OCI-LY7 (cell line): ENCODE results near the gene CD47. TPM values are rescaled to one million over a fixed set of nuclear protein-coding genes. Genes with fewer than 3 reads are reported as not detected.

Experiments
- BruUV-seq: library from RNA; stranded (reverse); fragments of 400-500 nt; replicated peaks from 2 replicates; lab custom pipeline; 2021; lab: Mats Ljungman, UMichigan
- CTCF ChIA-PET: fragments of 300-600 bp; sonication (Branson Sonifier 250); formaldehyde crosslinking; loops from one replicate; lab custom pipeline; 2022; ENCODE audit warnings: antibody characterized with exemption; ENCODE audit not compliant: unreplicated experiment; lab: Charles Lee
- POLR2A ChIA-PET: fragments of 300-600 bp; sonication (Branson Sonifier 250); formaldehyde crosslinking; loops from one replicate; lab custom pipeline; 2022; ENCODE audit warnings: antibody characterized with exemption; lab: Charles Lee
- DNase-seq: peaks from one replicate; pipeline ENCODE4 v3.0.0-alpha.2; 2015; ENCODE audit warnings: low spot score
- H2AFZ ChIP-seq: fragments of 200-600 bp; sonication (generic), shearing (Covaris generic); 2 replicates; pipeline ENCODE4 v1.6.1; 2014; ENCODE audit warnings: mild to moderate bottlenecking, antibody characterized with exemption, low read length, moderate library complexity
- H3K27ac ChIP-seq: fragments of 200-600 bp; sonication (generic); 2 replicates; pipeline ENCODE4 v1.5.1; 2014; ENCODE audit warnings: mixed run types, low read depth, mild to moderate bottlenecking, moderate library complexity, low read length, inconsistent platforms; ENCODE audit not compliant: poor library complexity, severe bottlenecking
- H3K36me3 ChIP-seq: fragments of 200-600 bp; sonication (generic); 2 replicates; pipeline ENCODE4 v1.6.1; 2014; ENCODE audit warnings: mild to moderate bottlenecking, antibody characterized with exemption, low read length, moderate library complexity, mixed read lengths; ENCODE audit not compliant: insufficient read depth
- H3K4me1 ChIP-seq: fragments of 200-600 bp; sonication (generic); 2 replicates; pipeline ENCODE4 v1.5.1; 2014; ENCODE audit warnings: mild to moderate bottlenecking, low read length; ENCODE audit not compliant: insufficient read depth, poor library complexity, severe bottlenecking
- H3K4me2 ChIP-seq: fragments of 200-600 bp; sonication (generic); 2 replicates; pipeline ENCODE4 v1.6.1; 2014; ENCODE audit warnings: mild to moderate bottlenecking, low read length
- H3K4me3 ChIP-seq: fragments of 200-600 bp; sonication (generic); 2 replicates; pipeline ENCODE4 v1.5.1; 2014; ENCODE audit warnings: mild to moderate bottlenecking, low read depth, low read length; ENCODE audit not compliant: poor library complexity, severe bottlenecking
- H3K79me2 ChIP-seq: fragments of 200-600 bp; sonication (generic); 2 replicates; pipeline ENCODE4 v1.6.1; 2016; ENCODE audit warnings: low read depth, mild to moderate bottlenecking, low read length, moderate library complexity, mixed read lengths; ENCODE audit not compliant: insufficient read depth
- H3K9me2 ChIP-seq: fragments of 200-600 bp; sonication (generic); 2 replicates; pipeline ENCODE4 v1.6.1; 2016; ENCODE audit warnings: mild to moderate bottlenecking, low read length, mixed read lengths; ENCODE audit not compliant: insufficient read depth
- H3K9me3 ChIP-seq: fragments of 200-600 bp; sonication (generic); 2 replicates; pipeline ENCODE4 v1.6.1; 2014; ENCODE audit warnings: mild to moderate bottlenecking, mixed run types, low read length, mixed read lengths
- H4K20me1 ChIP-seq: fragments of 200-600 bp; sonication (generic); 2 replicates; pipeline ENCODE4 v1.6.1; 2014; ENCODE audit warnings: mild to moderate bottlenecking, antibody characterized with exemption, low read length, moderate library complexity, mixed read lengths; ENCODE audit not compliant: insufficient read depth
- EZH2phosphoT487 ChIP-seq: fragments of 200-600 bp; sonication (generic); IDR thresholded peaks from 2 replicates; pipeline ENCODE4 v1.6.1; 2018; ENCODE audit warnings: low read depth, borderline replicate concordance, mild to moderate bottlenecking, mixed run types, antibody characterized with exemption, low read length, moderate library complexity, mixed read lengths
- intact Hi-C: fragments of 100-400 bp; cut with micrococcal nuclease; formaldehyde crosslinking; loops from one replicate; pipeline ENCODE4 v1.10.0; 2022; ENCODE audit not compliant: unreplicated experiment
- total RNA-seq, 2 experiments: library from RNA; depleted of rRNA in 1 of 2; stranded (reverse); fragments of >200 nt in 1 of 2; shearing (Covaris generic) in 1 of 2; gene quantifications; 2 replicates each; pipeline ENCODE4 v1.2.3, GENCODE V29; 2014 to 2022
- TF ChIP-seq, protein P1 (sequence below): fragments of 200-600 bp; sonication (generic); conservative IDR thresholded peaks from 2 replicates; pipeline ENCODE4 v1.5.1; 2014; ENCODE audit warnings: mild to moderate bottlenecking, antibody characterized with exemption, low read length, moderate library complexity, mixed read lengths

The CD47 gene
- total RNA-seq, 2 experiments from 2014 or later: 43.9 to 50.0 TPM

DNA sequence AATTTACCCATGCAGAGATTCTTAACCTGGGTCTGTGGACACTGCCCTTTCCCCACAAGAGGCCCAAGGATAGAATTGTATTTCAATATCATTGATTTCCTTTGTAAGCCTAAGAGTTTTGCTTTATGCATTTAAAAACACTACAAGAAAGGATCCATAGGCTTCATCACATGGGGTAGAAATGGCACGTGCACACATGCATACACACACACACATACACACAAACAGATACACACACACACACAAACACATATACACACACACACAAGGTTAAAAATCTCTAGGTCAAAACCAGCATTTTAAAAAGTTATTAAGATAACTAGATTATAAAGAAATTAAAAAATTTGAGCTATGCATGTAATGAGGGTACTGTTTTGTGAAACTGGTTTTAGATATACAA is 35.5 kb upstream of the CD47 start:
- peaks cover 42% of the 10 kb centered on the region; the same call in 1 of the 2 replicates for H3K79me2 ChIP-seq
- TF ChIP-seq, protein P1, sequence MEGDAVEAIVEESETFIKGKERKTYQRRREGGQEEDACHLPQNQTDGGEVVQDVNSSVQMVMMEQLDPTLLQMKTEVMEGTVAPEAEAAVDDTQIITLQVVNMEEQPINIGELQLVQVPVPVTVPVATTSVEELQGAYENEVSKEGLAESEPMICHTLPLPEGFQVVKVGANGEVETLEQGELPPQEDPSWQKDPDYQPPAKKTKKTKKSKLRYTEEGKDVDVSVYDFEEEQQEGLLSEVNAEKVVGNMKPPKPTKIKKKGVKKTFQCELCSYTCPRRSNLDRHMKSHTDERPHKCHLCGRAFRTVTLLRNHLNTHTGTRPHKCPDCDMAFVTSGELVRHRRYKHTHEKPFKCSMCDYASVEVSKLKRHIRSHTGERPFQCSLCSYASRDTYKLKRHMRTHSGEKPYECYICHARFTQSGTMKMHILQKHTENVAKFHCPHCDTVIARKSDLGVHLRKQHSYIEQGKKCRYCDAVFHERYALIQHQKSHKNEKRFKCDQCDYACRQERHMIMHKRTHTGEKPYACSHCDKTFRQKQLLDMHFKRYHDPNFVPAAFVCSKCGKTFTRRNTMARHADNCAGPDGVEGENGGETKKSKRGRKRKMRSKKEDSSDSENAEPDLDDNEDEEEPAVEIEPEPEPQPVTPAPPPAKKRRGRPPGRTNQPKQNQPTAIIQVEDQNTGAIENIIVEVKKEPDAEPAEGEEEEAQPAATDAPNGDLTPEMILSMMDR: no peak
- no peak for TF ChIP-seq EZH2phosphoT487
- DNase-seq: peak; percentile 16
- peaks cover 15% of the 10 kb centered on the region for H3K36me3 ChIP-seq
- ChIA-PET POLR2A (interaction anchor here (1.0 to 4.0 kb wide), 13 partner anchors 7 to 605 kb away, joined by 3 to 39 read pairs (median 10); no protein-coding TSS in a partner anchor), CTCF (interaction anchor here (0.8 to 1.3 kb wide), 2 partner anchors 25 to 33 kb away, joined by 3 read pairs; no protein-coding TSS in a partner anchor)
- H2AFZ ChIP-seq: no peak overlapping the region; the same call in 1 of the 2 replicates
- H3K4me2 ChIP-seq: peak overlapping the region; percentile 99
- no peaks in the 10 kb centered on the region for H3K9me2 ChIP-seq
- H3K27ac ChIP-seq: peak overlapping the region; percentile 95
- BruUV-seq: no TSS peak
- intact Hi-C loops: loop anchor here (2.0 to 10.0 kb wide), 3 partner anchors 462 to 1872 kb away; partner anchors contain the start of genes BBX, CIP2A and DZIP3
- H3K4me1 ChIP-seq: peaks cover 80% of the 10 kb centered on the region
- H4K20me1 ChIP-seq: no peaks in the 10 kb centered on the region
- H3K4me3 ChIP-seq: peak overlapping the region; percentile 81
- H3K9me3 ChIP-seq: no peaks in the 10 kb centered on the region

DNA sequence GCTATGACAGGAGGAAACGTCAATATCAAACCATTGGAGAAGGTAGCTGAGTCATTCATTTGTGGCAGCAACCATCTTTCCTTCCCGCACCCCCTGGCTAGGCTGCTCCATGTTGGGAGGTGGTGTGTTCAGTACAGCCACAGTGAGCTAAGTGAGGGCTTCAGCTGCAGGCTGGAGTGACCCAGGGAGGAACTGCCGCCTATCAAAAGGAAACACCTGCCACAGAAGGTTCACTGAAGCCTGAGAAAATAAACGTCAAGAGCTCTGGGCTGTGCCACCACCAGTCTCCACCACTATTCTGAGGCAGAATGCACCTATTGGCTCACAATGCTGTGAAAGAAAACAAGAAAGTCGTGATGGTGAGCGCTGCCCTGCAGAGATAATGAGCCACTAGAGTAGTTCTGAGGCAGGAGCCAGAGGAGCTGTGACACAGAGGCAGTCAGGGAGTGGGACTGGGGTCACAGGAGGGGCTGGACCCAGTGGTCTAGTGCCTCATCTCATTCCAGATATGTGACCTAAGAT is 34.8 kb upstream of the CD47 start:
- H3K27ac ChIP-seq: peak overlapping the region; percentile 95
- BruUV-seq: no TSS peak
- intact Hi-C loops: loop anchor here (1.0 to 10.0 kb wide), 5 partner anchors 35 to 1871 kb away; partner anchors contain the start of genes BBX, CIP2A, DZIP3 and IFT57
- no peaks in the 10 kb centered on the region for H3K9me2 ChIP-seq
- H3K36me3 ChIP-seq: peaks cover 15% of the 10 kb centered on the region
- ChIA-PET POLR2A (interaction anchor here (0.5 to 4.0 kb wide), 16 partner anchors 8 to 601 kb away, joined by 3 to 39 read pairs (median 6); no protein-coding TSS in a partner anchor), CTCF (interaction anchor here (0.7 to 1.3 kb wide), 3 partner anchors 24 to 1872 kb away, joined by 3 read pairs; no protein-coding TSS in a partner anchor)
- H3K9me3 ChIP-seq: no peaks in the 10 kb centered on the region
- H3K4me2 ChIP-seq: peak overlapping the region; percentile 99
- TF ChIP-seq, protein P1: no peak
- TF ChIP-seq EZH2phosphoT487: no peak
- DNase-seq: peak; percentile 96
- H3K79me2 ChIP-seq: peaks cover 40% of the 10 kb centered on the region; the same call in 1 of the 2 replicates
- peaks cover 73% of the 10 kb centered on the region for H3K4me1 ChIP-seq
- H2AFZ ChIP-seq: no peak overlapping the region; the same call in 1 of the 2 replicates
- H4K20me1 ChIP-seq: no peaks in the 10 kb centered on the region
- H3K4me3 ChIP-seq: peak overlapping the region; percentile 81
